HL-60/S4 treated with phorbol 12-myristate 13-acetate at 8.2 ng/mL for 4 days and 3 days (cell line): ENCODE measurements around the gene PPP3R1.

Experiments
- in situ Hi-C: fragments of 300-500 bp; cut with MboI; formaldehyde crosslinking; loops from 2 replicates; pipeline ENCODE4 v1.15.0; 2022; ENCODE audit warnings: low sequenced_read_pairs

PPP3R1 gene

GRCh38 chr2:68258851-68259250 is 6.5 kb upstream of the PPP3R1 start:
- in situ Hi-C loops = no loop called here

- in situ Hi-C loops = no loop called here
Observed at GRCh38 chr2:68256093-68256450, 3.7 kb upstream of the PPP3R1 start.

- in situ Hi-C loops = no loop called here
Observed at GRCh38 chr2:68253219-68254068, 1.1 kb upstream of the PPP3R1 start.

- in situ Hi-C loops = no loop called here
Observed at GRCh38 chr2:68251855-68252399, 405 bp downstream of the PPP3R1 start.

- in situ Hi-C loops = no loop called here
Observed at GRCh38 chr2:68251187-68251854, 1.0 kb downstream of the PPP3R1 start.

- in situ Hi-C loops = no loop called here
Observed at GRCh38 chr2:68250652-68251186, 1.6 kb downstream of the PPP3R1 start.

- in situ Hi-C loops = no loop called here
Observed at GRCh38 chr2:68250196-68250595, 2.1 kb downstream of the PPP3R1 start.

GRCh38 chr2:68248806-68249205 is 3.5 kb downstream of the PPP3R1 start:
- in situ Hi-C loops = no loop called here

- in situ Hi-C loops = no loop called here
Observed at GRCh38 chr2:68248361-68248760, 4.0 kb downstream of the PPP3R1 start.

GRCh38 chr2:68246396-68246795 is 5.9 kb downstream of the PPP3R1 start:
- in situ Hi-C loops = no loop called here

- in situ Hi-C loops = no loop called here
Observed at GRCh38 chr2:68245672-68246071, 6.7 kb downstream of the PPP3R1 start.

- in situ Hi-C loops = no loop called here
Observed at GRCh38 chr2:68245066-68245465, 7.3 kb downstream of the PPP3R1 start.

GRCh38 chr2:68244456-68244855 is 7.9 kb downstream of the PPP3R1 start:
- in situ Hi-C loops = no loop called here

- in situ Hi-C loops = no loop called here
Observed at GRCh38 chr2:68241732-68242131, 10.6 kb downstream of the PPP3R1 start.

GRCh38 chr2:68240446-68240845 is 11.9 kb downstream of the PPP3R1 start:
- in situ Hi-C loops = no loop called here

GRCh38 chr2:68238955-68239822 is 13.1 kb downstream of the PPP3R1 start:
- in situ Hi-C loops = no loop called here

- in situ Hi-C loops = no loop called here
Observed at GRCh38 chr2:68237976-68238580, 14.3 kb downstream of the PPP3R1 start.

- in situ Hi-C loops = no loop called here
Observed at GRCh38 chr2:68237404-68237803, 14.9 kb downstream of the PPP3R1 start.

- in situ Hi-C loops = no loop called here
Observed at GRCh38 chr2:68236876-68237275, 15.5 kb downstream of the PPP3R1 start.

- in situ Hi-C loops = no loop called here
Observed at GRCh38 chr2:68236103-68236734, 16.1 kb downstream of the PPP3R1 start.
